ENCODE data around the gene CAMK1. TPM values are rescaled to one million over a fixed set of nuclear protein-coding genes. Genes with fewer than 3 reads are reported as not detected.
A peak's percentile ranks its signal among the peaks of the same experiment; 100 is the strongest.

CAMK1 gene
- total RNA-seq, 1 donor: 27.6 TPM

DNA sequence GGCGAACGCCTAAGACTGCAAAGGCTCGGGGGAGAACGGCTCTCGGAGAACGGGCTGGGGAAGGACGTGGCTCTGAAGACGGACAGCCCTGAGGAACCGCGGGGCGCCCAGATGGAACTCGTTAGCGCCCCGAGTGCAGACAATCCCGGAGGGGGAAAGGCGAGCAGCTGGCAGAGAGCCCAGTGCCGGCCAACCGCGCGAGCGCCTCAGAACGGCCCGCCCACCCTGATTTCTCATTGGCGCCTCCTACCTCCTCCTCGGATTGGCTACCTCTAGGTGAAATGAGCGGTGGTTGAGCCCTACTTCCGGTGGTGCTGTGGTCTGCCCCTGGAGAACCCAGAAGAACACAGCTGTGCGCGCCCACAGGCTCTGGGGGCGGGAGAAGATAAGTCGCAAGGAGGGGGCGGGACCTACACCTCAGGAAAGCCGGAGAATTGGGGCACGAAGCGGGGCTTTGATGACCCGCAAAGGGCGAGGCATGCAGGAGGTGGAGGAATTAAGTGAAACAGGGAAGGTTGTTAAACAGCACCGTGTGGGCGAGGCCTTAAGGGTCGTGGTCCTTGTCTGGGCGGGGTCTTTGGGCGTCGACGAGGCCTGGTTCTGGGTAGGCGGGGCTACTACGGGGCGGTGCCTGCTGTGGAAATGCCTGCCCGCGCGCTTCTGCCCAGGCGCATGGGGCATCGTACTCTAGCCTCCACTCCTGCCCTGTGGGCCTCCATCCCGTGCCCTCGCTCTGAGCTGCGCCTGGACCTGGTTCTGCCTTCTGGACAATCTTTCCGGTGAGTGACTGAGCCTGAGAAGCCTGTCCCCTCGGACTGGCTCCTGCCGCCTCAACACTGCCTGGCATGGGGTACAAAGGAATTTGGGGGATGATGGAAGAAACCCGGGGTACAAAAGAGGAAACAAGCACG lies 19.8 kb downstream of the CAMK1 start, which contains the start of gene OGG1:
Gene OGG1, plus strand, starts transcription at position 308 of the 911 bp plus-strand sequence. Its CDS starts 335 bp downstream, at position 643.
- no peak for TF ChIP-seq CTCF (IDR thresholded peaks at IDR 0.05; ENCODE audit: insufficient read depth, low read depth, low read length)
- DNase-seq (ENCODE audit: low read depth): peak; percentile 99
- H3K4me3 ChIP-seq (ENCODE audit: low read depth, low read length): peak within 1 kb of the TSS; percentile 86

DNA sequence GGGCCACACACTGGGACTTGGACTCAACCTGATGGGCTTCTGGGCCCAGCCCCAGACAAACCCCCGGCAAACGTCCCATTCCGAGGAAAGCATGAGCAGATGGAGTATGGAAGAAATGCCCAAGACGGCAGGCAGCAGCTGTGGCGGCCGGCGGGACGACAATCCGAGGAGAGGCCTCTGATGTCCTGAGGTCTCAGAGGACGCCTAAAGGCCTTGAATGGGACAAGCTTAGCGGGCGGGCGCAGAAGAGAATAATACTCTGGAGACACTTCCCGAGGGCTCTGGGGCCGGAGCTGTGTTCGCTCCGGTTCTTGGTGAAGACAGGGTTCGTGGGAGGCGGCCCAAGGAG lies 20.5 kb downstream of the CAMK1 start:
- DNase-seq (ENCODE audit: low read depth): no peak
- no peak for TF ChIP-seq CTCF (IDR thresholded peaks at IDR 0.05; ENCODE audit: insufficient read depth, low read depth, low read length)

DNA sequence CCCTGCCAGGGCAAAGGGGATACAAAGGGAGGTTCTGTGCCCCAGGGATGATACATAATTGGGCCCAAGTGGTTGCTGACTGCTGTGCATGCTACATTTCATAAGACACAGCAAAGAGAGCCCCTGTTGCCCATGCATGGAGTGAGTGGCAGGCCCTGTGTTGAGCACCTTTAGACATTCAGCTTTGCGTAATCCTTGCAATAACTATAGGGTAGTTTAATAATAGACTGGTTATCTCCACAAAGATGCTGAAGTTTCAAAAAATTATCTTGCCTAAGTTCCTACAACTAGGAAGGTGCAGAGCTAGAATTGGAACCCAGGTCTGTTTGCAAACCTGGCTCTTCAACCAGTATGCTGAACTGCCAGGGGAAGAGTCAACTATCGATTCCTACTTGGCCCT lies 21.7 kb downstream of the CAMK1 start:
- no peak for TF ChIP-seq CTCF (IDR thresholded peaks at IDR 0.05; ENCODE audit: insufficient read depth, low read depth, low read length)
- DNase-seq (ENCODE audit: low read depth): no peak
- no peak overlapping the region for H3K4me3 ChIP-seq (ENCODE audit: low read depth, low read length)

More for the DNA sequence above, 20.5 kb downstream of the CAMK1 start:
- H3K4me3 ChIP-seq (ENCODE audit: low read depth, low read length): peak overlapping the region; percentile 86

- DNase-seq (ENCODE audit: low read depth): peak; percentile 45
- H3K4me3 ChIP-seq (ENCODE audit: low read depth, low read length): no peak overlapping the region
- TF ChIP-seq CTCF (IDR thresholded peaks at IDR 0.05; ENCODE audit: insufficient read depth, low read depth, low read length): no peak
Observed at GRCh38 chr3:9747267-9747666, 22.5 kb downstream of the CAMK1 start.

DNA sequence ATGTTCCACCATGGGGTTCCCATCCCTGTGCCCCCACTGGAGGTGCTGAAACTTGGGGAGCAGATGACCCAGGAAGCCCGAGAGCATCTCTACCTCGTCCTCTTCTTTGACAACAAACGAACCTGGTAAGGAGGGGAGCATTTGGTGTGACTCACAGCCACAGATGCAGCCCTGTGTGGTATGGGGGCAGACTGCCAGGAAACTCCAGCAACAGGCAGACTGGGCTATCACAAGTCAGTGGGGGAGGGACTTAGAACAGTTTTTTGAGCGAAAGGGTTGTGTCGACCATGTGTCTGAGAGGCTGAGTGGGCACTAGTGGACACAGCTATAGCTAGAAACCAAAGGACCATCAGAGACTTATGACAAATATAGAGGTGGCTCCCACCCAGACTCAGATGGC lies 23.4 kb downstream of the CAMK1 start:
- TF ChIP-seq CTCF (IDR thresholded peaks at IDR 0.05; ENCODE audit: insufficient read depth, low read depth, low read length): no peak
- H3K4me3 ChIP-seq (ENCODE audit: low read depth, low read length): no peak overlapping the region
- DNase-seq (ENCODE audit: low read depth): peak; percentile 77

- H3K4me3 ChIP-seq (ENCODE audit: low read depth, low read length): no peak overlapping the region
- DNase-seq (ENCODE audit: low read depth): no peak
- no peak for TF ChIP-seq CTCF (IDR thresholded peaks at IDR 0.05; ENCODE audit: insufficient read depth, low read depth, low read length)
Observed at GRCh38 chr3:9745521-9745920, 24.2 kb downstream of the CAMK1 start.
